Tibial nerve (tissue), 4 donors: ENCODE data around the gene SPINK9.

ENCODE experiments used
- EP300 ChIP-seq, 2 donors: sonication (generic); formaldehyde crosslinking; IDR thresholded peaks; one replicate each; pipeline ENCODE4 v1.6.1; 2017; ENCODE audit warnings: antibody characterized with exemption in 2 of 2, mild to moderate bottlenecking in 1 of 2
- POLR2A ChIP-seq, 2 donors: fragments of 450-650 bp; IDR thresholded peaks; one replicate each; pipeline ENCODE4 v1.6.1; 2017; ENCODE audit warnings: antibody characterized with exemption in 2 of 2, mild to moderate bottlenecking in 2 of 2, moderate library complexity in 2 of 2
- TF ChIP-seq, protein P1 (sequence below), 5 experiments: fragments of 200-600 bp in 3 of 5; fragments of 450-650 bp in 2 of 5; sonication (generic) in 3 of 5; IDR thresholded peaks; one replicate each; pipeline ENCODE4 v1.5.1; 2016 to 2019; ENCODE audit warnings: antibody characterized with exemption in 5 of 5, mild to moderate bottlenecking in 3 of 5, moderate library complexity in 2 of 5

DNA sequence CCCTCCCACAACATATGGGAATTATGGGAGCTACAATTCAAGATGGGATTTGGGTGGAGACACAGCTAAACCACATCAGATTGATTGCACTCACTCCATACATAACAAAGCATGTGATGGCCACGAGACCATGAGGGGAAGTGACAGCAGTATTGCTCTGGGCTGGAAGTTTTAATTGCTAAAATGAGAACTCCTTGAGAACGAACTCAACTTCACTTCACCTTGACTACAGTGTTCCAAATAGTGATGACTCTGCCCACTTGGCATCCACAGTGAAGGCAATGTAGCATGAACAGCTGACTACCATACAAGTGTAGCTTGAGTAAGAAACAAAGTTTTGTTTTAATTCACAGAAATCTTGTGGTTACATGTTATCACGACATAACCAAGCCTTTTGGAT lies 23.9 kb upstream of the SPINK9 start:
- no peak for TF ChIP-seq POLR2A (IDR thresholded peaks at IDR 0.05)
- TF ChIP-seq, protein P1, sequence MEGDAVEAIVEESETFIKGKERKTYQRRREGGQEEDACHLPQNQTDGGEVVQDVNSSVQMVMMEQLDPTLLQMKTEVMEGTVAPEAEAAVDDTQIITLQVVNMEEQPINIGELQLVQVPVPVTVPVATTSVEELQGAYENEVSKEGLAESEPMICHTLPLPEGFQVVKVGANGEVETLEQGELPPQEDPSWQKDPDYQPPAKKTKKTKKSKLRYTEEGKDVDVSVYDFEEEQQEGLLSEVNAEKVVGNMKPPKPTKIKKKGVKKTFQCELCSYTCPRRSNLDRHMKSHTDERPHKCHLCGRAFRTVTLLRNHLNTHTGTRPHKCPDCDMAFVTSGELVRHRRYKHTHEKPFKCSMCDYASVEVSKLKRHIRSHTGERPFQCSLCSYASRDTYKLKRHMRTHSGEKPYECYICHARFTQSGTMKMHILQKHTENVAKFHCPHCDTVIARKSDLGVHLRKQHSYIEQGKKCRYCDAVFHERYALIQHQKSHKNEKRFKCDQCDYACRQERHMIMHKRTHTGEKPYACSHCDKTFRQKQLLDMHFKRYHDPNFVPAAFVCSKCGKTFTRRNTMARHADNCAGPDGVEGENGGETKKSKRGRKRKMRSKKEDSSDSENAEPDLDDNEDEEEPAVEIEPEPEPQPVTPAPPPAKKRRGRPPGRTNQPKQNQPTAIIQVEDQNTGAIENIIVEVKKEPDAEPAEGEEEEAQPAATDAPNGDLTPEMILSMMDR (IDR thresholded peaks at IDR 0.05), result no peak
- no peak for TF ChIP-seq EP300 (IDR thresholded peaks at IDR 0.05)
